ENCODE measurements around the gene PLK1.

The PLK1 gene

GRCh38 chr16:23642246-23642774 lies 36.4 kb upstream of the PLK1 start:
- no peak for DNase-seq (ENCODE audit: low spot score)
- TF ChIP-seq, protein P1, sequence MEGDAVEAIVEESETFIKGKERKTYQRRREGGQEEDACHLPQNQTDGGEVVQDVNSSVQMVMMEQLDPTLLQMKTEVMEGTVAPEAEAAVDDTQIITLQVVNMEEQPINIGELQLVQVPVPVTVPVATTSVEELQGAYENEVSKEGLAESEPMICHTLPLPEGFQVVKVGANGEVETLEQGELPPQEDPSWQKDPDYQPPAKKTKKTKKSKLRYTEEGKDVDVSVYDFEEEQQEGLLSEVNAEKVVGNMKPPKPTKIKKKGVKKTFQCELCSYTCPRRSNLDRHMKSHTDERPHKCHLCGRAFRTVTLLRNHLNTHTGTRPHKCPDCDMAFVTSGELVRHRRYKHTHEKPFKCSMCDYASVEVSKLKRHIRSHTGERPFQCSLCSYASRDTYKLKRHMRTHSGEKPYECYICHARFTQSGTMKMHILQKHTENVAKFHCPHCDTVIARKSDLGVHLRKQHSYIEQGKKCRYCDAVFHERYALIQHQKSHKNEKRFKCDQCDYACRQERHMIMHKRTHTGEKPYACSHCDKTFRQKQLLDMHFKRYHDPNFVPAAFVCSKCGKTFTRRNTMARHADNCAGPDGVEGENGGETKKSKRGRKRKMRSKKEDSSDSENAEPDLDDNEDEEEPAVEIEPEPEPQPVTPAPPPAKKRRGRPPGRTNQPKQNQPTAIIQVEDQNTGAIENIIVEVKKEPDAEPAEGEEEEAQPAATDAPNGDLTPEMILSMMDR (IDR thresholded peaks at IDR 0.05; ENCODE audit: extremely low read depth, missing control alignments) = no peak

DNA sequence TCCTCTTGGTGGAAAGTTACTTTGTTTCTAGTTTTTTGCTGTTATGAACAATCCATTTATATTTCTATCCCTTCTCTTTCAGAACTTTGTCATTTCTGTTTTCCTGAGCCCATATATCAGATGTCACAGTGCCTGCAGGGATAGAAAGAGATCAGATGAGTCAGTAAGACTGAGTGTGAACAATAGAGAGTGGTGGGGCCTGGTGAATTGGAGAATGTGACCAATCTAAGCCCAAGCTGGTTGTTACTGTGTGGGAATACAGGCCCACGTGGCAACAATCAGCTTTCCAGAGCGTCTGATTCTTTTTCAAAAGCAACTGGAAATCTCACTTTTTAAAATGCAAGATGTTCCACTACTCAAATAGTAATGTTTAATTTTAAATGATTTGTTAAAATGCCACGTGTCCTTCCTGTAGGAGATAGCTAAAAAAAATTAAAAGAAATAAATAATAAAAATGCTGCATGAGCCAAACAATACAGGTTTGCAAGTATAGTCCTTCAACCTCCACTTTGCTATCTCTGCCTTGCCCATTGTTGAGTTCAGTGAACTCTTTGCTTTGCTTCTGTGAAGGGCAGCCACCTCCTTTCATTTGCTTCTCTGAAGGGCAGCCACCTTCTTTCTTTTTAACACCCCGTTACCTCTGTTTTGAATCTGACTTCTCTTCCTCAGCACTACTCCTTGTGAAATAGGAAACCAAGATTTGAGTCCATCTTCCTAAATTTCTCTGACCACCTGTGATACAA lies 27.8 kb upstream of the PLK1 start:
- no peak for DNase-seq (ENCODE audit: low spot score)
- TF ChIP-seq, protein P1 (IDR thresholded peaks at IDR 0.05; ENCODE audit: extremely low read depth, missing control alignments) = no peak

DNA sequence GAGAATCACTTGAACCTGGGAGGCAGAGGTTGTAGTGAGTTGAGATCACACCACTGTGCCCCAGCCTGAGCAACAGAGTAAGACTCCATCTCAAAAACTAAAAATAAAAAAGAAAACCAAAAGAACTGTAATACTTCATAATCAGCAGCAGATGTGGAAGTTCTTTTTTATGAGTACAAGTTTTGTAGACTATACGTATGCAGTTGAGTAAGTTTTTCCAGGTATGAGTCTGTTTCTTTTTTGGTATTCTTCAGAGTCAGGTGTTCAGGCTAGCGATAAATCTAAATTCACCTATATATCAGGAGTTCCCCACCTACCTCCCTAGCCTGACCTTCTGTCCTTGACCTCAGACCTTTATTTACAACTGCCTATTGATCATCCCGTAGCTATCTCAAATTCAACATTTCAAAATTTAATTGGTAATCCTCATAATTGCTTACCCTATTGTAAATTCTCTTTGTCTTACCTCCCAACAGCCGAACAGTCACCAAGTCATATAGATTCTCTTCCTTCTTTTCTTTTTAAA lies 26.7 kb upstream of the PLK1 start:
- no peak for DNase-seq (ENCODE audit: low spot score)
- TF ChIP-seq, protein P1 (IDR thresholded peaks at IDR 0.05; ENCODE audit: extremely low read depth, missing control alignments) = no peak

GRCh38 chr16:23663918-23664317 lies 14.8 kb upstream of the PLK1 start:
- TF ChIP-seq, protein P1 (IDR thresholded peaks at IDR 0.05; ENCODE audit: extremely low read depth, missing control alignments) = no peak
- no peak for DNase-seq (ENCODE audit: low spot score)

DNA sequence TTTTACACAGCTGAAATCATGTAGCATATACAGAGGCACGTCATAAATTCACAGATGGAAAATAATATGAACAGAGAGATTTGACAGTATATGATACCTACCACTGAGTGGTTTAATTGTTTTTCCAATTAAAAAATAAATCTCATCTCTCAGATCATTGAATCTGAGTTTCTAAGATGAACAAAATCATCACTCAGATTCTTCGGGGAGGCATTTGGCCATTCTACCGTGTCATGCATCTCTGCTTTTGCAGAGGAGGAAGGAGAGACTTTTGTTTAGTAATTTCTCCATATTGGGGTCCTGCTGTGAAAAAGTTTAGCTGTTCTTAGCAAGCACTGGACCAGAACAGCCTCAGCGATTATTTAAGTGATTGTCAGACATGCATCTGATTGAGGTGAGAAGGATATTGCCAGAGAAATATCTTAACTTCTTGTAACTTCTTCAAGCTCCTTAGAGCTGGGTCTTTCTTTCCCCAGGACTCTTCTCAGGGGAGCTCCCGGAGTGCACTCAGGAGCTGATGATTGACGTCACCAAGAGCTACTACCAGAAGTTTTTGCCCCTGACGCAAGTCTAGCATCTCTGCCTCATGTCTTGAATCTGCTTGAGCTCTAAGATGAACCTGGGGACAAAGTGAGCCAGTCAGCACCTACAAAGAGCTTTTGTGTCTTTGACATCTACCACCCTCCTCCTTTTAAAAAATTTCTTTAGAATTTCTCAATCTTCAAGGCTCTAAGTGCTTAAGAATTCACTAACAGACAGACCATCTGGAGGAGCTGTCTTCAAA lies 11.9 kb upstream of the PLK1 start:
- no peak for DNase-seq (ENCODE audit: low spot score)
- TF ChIP-seq, protein P1 (IDR thresholded peaks at IDR 0.05; ENCODE audit: extremely low read depth, missing control alignments) = no peak

GRCh38 chr16:23667355-23667659 lies 11.4 kb upstream of the PLK1 start:
- TF ChIP-seq, protein P1 (IDR thresholded peaks at IDR 0.05; ENCODE audit: extremely low read depth, missing control alignments) = no peak
- no peak for DNase-seq (ENCODE audit: low spot score)

GRCh38 chr16:23668225-23668624 lies 10.5 kb upstream of the PLK1 start:
- TF ChIP-seq, protein P1 (IDR thresholded peaks at IDR 0.05; ENCODE audit: extremely low read depth, missing control alignments) = no peak
- DNase-seq (ENCODE audit: low spot score) = no peak

Data from GM20000 (cell line).